HEK293T (cell line): ENCODE results near the gene COX6A1.

ENCODE experiments used
- CTCF ChIA-PET: fragments of 350-600 bp; formaldehyde crosslinking; extraction: SDS; loops from one replicate; lab custom pipeline; 2021; ENCODE audit warnings: antibody characterized with exemption, inconsistent platforms; lab: Yijun Ruan, JAX
- POLR2A ChIA-PET: fragments of 350-600 bp; formaldehyde crosslinking; extraction: SDS; loops from one replicate; lab custom pipeline; 2020; ENCODE audit warnings: antibody characterized with exemption, inconsistent platforms; lab: Yijun Ruan, JAX
- DNase-seq: peaks from one replicate; pipeline ENCODE4 v3.0.0; 2012; ENCODE audit warnings: mixed read lengths; ENCODE audit errors: extremely low spot score
- ARNT ChIP-seq: fragments of 450-650 bp; IDR thresholded peaks from 2 replicates; pipeline ENCODE4 v1.6.1; 2017; ENCODE audit warnings: mild to moderate bottlenecking
- BHLHE40 ChIP-seq: fragments of 450-650 bp; IDR thresholded peaks from 2 replicates; pipeline ENCODE4 v1.6.1; 2016; ENCODE audit warnings: mild to moderate bottlenecking, moderate library complexity, borderline replicate concordance
- CTBP1 ChIP-seq: fragments of 450-650 bp; IDR thresholded peaks from 2 replicates; pipeline ENCODE4 v1.6.1; 2016; ENCODE audit warnings: borderline replicate concordance
- ELF4 ChIP-seq: fragments of 450-650 bp; IDR thresholded peaks from 2 replicates; pipeline ENCODE4 v1.6.1; 2017; ENCODE audit warnings: antibody characterized with exemption
- FOXA1 ChIP-seq: fragments of 450-650 bp; IDR thresholded peaks from 2 replicates; pipeline ENCODE4 v1.6.1; 2016; ENCODE audit warnings: mild to moderate bottlenecking
- FOXK2 ChIP-seq: fragments of 450-650 bp; IDR thresholded peaks from 2 replicates; pipeline ENCODE4 v1.6.1; 2016; ENCODE audit warnings: mild to moderate bottlenecking
- FOXM1 ChIP-seq: fragments of 450-650 bp; IDR thresholded peaks from 2 replicates; pipeline ENCODE4 v1.6.1; 2017; ENCODE audit warnings: mild to moderate bottlenecking, borderline replicate concordance
- HDGF ChIP-seq: fragments of 450-650 bp; IDR thresholded peaks from 2 replicates; pipeline ENCODE4 v1.6.1; 2017; ENCODE audit warnings: antibody characterized with exemption, borderline replicate concordance
- L3MBTL2 ChIP-seq: fragments of 450-650 bp; conservative IDR thresholded peaks from 2 replicates; pipeline ENCODE4 v1.6.1; 2016; ENCODE audit warnings: mild to moderate bottlenecking
- LEF1 ChIP-seq: fragments of 450-650 bp; IDR thresholded peaks from 2 replicates; pipeline ENCODE4 v1.6.1; 2017; ENCODE audit warnings: mild to moderate bottlenecking, borderline replicate concordance
- NFRKB ChIP-seq: fragments of 450-650 bp; IDR thresholded peaks from 2 replicates; pipeline ENCODE4 v1.6.1; 2016; ENCODE audit warnings: mild to moderate bottlenecking, moderate library complexity
- PKNOX1 ChIP-seq: fragments of 450-650 bp; IDR thresholded peaks from 2 replicates; pipeline ENCODE4 v1.6.1; 2016
- SP1 ChIP-seq: fragments of 450-650 bp; IDR thresholded peaks from 2 replicates; pipeline ENCODE4 v1.6.1; 2017
- SUZ12 ChIP-seq: fragments of 450-650 bp; IDR thresholded peaks from 2 replicates; pipeline ENCODE4 v1.6.1; 2016; ENCODE audit warnings: mild to moderate bottlenecking
- TARDBP ChIP-seq: fragments of 450-650 bp; IDR thresholded peaks from 2 replicates; pipeline ENCODE4 v1.6.1; 2016
- ZNF384 ChIP-seq: fragments of 450-650 bp; IDR thresholded peaks from 2 replicates; pipeline ENCODE4 v1.6.1; 2016

Gene COX6A1

GRCh38 chr12:120437735-120438494, at the start of gene COX6A1:
Gene COX6A1, plus strand, starts transcription at chr12:120438113. Its CDS starts 14 bp downstream, at chr12:120438127.
- DNase-seq, result peak; percentile 97
- POLR2A ChIA-PET, result interaction anchor here (0.5 to 2.3 kb wide), 17 partner anchors 8 to 146 kb away, joined by 3 to 12 read pairs (median 3); partner anchors contain the start of gene RNU4-2
- CTCF ChIA-PET, result interaction anchor here (0.6 to 1.0 kb wide), 3 partner anchors 20 to 71 kb away, joined by 3 to 6 read pairs (median 5); no protein-coding TSS in a partner anchor
- no peak for TF ChIP-seq ZNF384
- TF ChIP-seq PKNOX1, result peak; percentile 58
- peak; percentile 55; the same call in 1 of the 2 replicates for TF ChIP-seq ELF4

- POLR2A ChIA-PET, result interaction anchor here (0.9 kb wide), 1 partner anchor 97 kb away, joined by 3 read pairs; the partner anchor contains the start of gene RNU4-2
- no peak for DNase-seq
- CTCF ChIA-PET, result no interaction called here
Observed at GRCh38 chr12:120388691-120389481, 49.0 kb upstream of the COX6A1 start.

GRCh38 chr12:120390540-120391120, 47.3 kb upstream of the COX6A1 start:
- TF ChIP-seq TARDBP (no peak), ELF4 (no peak), ZNF384 (no peak), L3MBTL2 (no peak), NFRKB (no peak), SUZ12 (no peak), LEF1 (no peak), CTBP1 (no peak), BHLHE40 (no peak)
- ChIA-PET POLR2A (no interaction called here), CTCF (no interaction called here)
- no peak for DNase-seq

More at GRCh38 chr12:120388691-120389481, 49.0 kb upstream of the COX6A1 start:
- TF ChIP-seq SP1, result no peak
- TF ChIP-seq CTBP1, result no peak
- no peak for TF ChIP-seq ZNF384
- TF ChIP-seq BHLHE40, result no peak
- TF ChIP-seq ARNT, result no peak
- TF ChIP-seq FOXK2, result no peak
- TF ChIP-seq NFRKB, result no peak
- no peak for TF ChIP-seq HDGF
- TF ChIP-seq TARDBP, result no peak
- TF ChIP-seq FOXM1, result no peak
- no peak for TF ChIP-seq SUZ12
- TF ChIP-seq LEF1, result no peak
- TF ChIP-seq ELF4, result no peak
- TF ChIP-seq FOXA1, result no peak
- no peak for TF ChIP-seq L3MBTL2
- no peak for TF ChIP-seq PKNOX1

- no peak for DNase-seq
- ChIA-PET POLR2A (interaction anchor here (0.9 kb wide), 1 partner anchor 27 kb away, joined by 3 read pairs; no protein-coding TSS in a partner anchor), CTCF (no interaction called here)
- no peak for TF ChIP-seq L3MBTL2
- no peak for TF ChIP-seq ZNF384
- no peak for TF ChIP-seq FOXA1
- no peak for TF ChIP-seq HDGF
- TF ChIP-seq FOXK2, result no peak
- TF ChIP-seq SUZ12, result no peak
- no peak for TF ChIP-seq NFRKB
- TF ChIP-seq TARDBP, result no peak
Observed at GRCh38 chr12:120394483-120395367, 43.2 kb upstream of the COX6A1 start.

- TF ChIP-seq BHLHE40 (no peak), SP1 (no peak), TARDBP (no peak), NFRKB (no peak), FOXA1 (no peak), HDGF (no peak), ELF4 (no peak), FOXM1 (no peak), ARNT (no peak), LEF1 (no peak), SUZ12 (no peak)
- ChIA-PET CTCF (no interaction called here), POLR2A (no interaction called here)
- no peak for DNase-seq
Observed at GRCh38 chr12:120397824-120398540, 39.9 kb upstream of the COX6A1 start.
